A549 treated with Hydrocortisone at 1 μM for 4 hours (cell line): Measurements from ENCODE around the gene CERK. TPM values are rescaled to one million over a fixed set of nuclear protein-coding genes. Genes with fewer than 3 reads are reported as not detected.

Experiments
- total RNA-seq: library from RNA; stranded (reverse); fragments of 200-300 nt; extraction: Qiagen RNA extraction; gene quantifications from 5 replicates; pipeline ENCODE4 v1.2.3, GENCODE V29; 2022

The CERK gene
- 22.7 to 26.6 TPM (median 25.1 TPM) in 5 replicates for total RNA-seq

GRCh38 chr22:46737976-46738646, at the start of gene CERK:
TSS of gene CERK (minus strand) at chr22:46738252. CDS start at chr22:46738148, 104 bp downstream.

GRCh38 chr22:46762238-46763050, 24.4 kb upstream of the CERK start, which contains the start of gene TBC1D22A:
TSS of gene TBC1D22A (plus strand) at chr22:46762650. CDS start at chr22:46762787, 137 bp downstream.

Other genes with a start within 250 kb of the CERK start
- gene CELSR1, start 200.6 kb downstream of the CERK start, total RNA-seq = 27.0 to 29.8 TPM (median 29.1 TPM) in 5 replicates
- 14.1 to 24.9 TPM (median 23.9 TPM) in 5 replicates for gene GRAMD4, start 117.9 kb downstream of the CERK start, total RNA-seq
- 8.8 to 10.3 TPM (median 9.7 TPM) in 5 replicates for gene TBC1D22A, start 24.4 kb upstream of the CERK start, total RNA-seq